ENCODE measurements around the gene ERFL. TPM values are rescaled to one million over a fixed set of nuclear protein-coding genes. Genes with fewer than 3 reads are reported as not detected.
"Not testable (repeated sequence)": the region's sequence is repeated elsewhere in the genome, so short reads cannot be mapped to it uniquely, and the experiment has no call there.

Gene ERFL
- polyA plus RNA-seq, 12 donors: 0.08 to 0.18 (median 0.11) TPM; not detected in 4

GRCh38 chr19:41914424-41914834 lies 13.8 kb downstream of the ERFL start:
- DNase-seq: not testable (repeated sequence)

DNA sequence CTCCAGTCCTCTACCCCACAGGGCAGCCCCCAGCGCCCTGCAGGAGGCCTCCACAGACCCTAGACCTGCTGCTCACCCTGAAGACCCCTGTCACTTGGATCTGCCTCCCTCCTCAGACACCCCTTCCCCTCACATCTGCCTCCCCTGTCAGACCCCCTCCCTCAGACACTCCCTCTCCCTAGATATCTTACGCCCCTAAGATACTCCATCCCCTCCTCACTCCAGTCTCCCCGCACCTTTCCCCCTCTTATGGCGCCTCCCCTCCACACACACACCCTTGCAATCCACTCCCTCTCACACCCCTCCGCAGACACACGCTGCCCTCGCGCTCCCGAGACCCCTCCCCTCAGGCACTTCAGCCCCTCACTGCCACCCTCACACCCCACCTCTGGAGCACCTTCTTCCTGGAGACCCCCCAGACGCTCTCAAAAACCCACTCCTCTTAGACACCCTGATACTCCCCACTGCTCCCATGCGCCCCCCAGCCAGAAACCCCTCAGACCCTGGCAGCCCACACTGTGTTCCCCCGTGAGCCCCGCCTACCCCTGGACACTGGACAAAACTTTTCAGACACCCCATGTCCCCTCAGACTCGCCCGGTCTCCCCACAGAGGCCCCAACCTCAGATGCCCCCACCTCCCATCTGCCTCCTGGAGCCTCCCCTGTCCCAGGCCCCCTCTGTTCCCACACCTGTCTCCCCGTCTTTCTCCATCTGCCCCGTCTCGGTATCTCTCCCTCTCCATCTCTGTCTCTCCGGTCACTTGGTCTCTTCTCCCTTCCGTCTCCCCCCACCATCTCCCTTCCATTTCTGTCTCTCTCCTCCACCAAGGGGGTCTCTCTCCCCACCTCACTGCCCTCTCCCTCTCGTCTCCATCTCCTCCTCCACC lies 14.5 kb downstream of the ERFL start:
- no peak for DNase-seq

- no peak for DNase-seq
These were observed 15.2 kb downstream of the ERFL start for GRCh38 chr19:41912899-41913537.

GRCh38 chr19:41911889-41912731 lies 16.1 kb downstream of the ERFL start:
- no peak for DNase-seq

- DNase-seq: no peak
These were observed 17.0 kb downstream of the ERFL start for GRCh38 chr19:41910992-41911888.

GRCh38 chr19:41910240-41910991 lies 17.8 kb downstream of the ERFL start:
- no peak for DNase-seq

- no peak for DNase-seq
These were observed 18.5 kb downstream of the ERFL start for GRCh38 chr19:41909706-41910105.

DNA sequence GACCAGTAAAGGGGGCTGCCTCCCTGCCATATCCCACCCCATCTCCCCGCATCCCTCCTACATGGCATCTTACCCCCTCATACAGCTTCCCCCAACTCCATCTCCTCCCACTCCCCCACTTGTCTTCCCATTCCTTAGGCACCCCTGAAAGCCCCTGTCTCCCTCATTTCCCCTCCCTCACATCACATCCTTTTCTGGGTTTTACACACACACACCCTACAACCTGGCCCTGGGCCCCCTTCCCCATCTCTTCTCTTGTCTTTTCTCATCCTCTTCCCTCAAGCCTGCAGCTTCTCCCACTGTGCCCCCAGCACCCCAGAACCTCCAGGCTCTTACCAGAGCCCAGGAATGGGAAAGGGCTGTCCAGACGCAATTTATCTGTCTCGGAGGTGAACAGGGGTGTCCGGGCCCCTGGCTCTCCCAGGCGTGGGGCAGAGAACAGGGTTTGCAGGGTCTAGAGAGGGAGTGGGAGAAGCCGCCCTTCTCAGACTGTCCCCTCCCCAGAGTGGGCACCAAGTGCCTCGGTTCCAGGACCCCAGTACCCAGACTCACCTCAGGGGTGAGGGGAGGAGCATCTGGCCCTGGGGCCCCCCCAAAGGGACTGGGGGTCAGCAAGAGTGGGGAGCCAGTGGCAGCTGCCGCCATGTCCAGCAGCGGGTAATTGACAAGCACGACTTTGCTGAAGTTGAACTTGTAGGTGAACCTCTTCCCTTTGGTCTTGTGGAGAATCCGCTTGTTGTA lies 19.4 kb downstream of the ERFL start:
- no peak for DNase-seq

DNA sequence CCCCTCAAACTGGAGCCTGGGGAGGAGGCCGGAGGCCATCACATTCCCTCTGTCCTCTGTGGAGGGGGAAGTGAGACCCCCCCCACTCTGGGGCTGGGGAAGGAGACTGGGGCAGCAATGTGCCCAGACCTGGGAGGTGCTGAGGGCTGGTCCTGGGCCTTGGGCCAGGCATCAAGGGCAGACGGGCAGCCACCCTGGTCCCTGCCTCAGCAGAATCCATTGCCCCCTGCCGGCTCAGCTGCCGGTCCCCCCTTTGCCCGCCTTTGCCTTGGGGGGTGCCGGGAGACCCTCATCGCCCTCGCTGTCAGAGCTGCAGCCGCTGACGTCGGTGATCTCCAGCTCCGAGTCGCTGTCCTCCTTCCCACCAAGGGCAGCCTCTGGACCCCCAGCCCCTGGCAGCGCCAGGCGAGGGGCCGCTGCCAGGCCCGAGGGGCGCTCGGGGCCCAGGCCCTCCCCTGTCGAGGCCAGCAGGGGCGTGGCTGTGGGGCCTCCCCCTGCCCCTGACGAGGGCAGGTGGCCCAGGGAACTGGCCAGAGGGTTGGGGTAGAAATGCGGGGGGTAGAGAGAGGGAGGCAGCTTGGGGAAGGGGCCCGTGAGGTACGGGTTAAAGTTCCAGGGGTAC lies 20.1 kb downstream of the ERFL start:
- DNase-seq: no peak

- no peak for DNase-seq
These were observed 21.2 kb downstream of the ERFL start for GRCh38 chr19:41906916-41907680.

DNA sequence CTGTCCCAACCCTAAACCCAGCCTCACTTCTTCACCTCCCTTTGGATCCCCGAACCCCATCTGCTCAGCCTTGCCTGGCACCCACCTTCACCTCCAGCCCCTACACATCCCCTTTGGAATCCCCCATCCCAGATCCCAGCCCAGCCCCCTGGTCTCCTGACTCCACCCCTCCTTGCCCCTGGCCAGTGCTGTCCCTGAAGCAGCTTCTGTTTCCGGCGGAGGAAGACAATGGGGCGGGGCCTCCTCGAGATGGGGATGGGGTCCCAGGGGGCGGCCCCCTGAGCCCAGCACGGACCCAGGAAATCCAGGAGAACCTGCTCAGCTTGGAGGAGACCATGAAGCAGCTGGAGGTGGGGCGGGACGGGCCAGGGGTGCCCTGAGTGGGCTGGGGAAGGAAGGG lies 22.0 kb downstream of the ERFL start:
- no peak for DNase-seq

DNA sequence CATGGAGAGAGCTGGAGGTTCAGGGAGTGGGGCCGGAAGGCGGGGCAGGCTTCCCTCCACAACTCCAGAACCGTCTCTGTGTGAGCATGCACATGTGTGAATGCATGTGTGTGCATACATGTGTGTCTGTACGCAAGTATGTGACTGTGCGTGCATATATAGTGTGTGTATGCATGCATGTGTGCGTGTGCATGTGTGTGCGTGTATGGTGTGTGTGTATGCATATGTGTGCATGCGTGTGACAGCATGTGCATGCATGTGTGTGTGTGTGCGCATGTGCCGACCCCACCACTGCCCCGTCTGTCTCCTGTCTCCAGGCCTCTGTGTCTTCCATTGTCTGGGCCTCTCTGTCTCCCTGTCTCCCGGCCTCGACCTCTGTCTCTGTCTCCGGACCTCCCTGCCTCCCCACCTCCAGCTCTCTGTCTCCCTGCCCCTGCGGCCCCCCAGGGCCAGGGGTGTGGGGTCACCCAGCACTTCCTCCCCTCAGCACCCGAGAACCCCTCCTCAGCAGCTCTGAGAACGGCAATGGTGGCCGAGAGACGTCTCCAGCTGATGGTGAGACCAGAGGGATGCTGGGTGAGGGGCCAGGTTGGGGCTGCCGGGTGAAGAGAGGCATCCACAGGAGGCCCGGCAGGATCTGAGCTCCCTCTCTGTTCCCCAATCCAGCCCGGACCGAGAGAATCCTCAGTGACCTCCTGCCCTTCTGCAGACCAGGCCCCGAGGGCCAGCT lies 22.8 kb downstream of the ERFL start:
- DNase-seq: no peak

DNA sequence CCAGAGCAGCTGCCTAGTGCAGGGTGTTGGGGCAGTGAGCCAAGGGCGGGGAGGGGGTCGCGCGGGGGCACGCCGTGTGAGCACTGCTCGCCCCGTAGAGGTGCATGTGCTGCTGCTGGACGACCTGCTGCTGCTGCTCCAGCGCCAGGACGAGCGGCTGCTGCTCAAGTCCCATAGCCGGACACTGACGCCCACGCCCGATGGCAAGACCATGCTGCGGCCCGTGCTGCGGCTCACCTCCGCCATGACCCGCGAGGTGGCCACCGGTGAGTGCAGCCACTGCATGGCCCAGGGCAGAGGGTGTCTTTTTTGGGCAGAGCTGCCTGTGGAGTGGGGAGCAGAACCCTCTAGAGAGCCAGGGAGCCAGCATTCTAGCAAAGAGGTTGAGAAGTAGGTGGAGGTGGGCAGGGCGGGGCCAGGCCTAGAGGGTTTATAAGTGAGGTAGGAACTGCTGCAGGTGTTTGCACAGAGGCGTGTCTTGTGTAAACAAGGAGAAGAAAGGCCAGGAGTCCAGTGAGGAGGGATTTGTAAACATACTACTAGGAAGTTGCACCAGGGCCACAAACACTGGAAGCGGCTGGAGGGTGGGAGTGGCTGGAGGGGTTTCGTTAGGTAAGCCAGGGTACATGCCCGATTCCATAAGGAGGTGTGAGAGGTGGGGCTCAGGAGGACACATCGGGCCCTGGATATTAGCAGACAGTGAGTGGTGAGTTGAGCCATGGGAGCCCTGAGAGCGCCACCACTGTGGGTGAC lies 24.0 kb downstream of the ERFL start:
- DNase-seq: no peak

DNA sequence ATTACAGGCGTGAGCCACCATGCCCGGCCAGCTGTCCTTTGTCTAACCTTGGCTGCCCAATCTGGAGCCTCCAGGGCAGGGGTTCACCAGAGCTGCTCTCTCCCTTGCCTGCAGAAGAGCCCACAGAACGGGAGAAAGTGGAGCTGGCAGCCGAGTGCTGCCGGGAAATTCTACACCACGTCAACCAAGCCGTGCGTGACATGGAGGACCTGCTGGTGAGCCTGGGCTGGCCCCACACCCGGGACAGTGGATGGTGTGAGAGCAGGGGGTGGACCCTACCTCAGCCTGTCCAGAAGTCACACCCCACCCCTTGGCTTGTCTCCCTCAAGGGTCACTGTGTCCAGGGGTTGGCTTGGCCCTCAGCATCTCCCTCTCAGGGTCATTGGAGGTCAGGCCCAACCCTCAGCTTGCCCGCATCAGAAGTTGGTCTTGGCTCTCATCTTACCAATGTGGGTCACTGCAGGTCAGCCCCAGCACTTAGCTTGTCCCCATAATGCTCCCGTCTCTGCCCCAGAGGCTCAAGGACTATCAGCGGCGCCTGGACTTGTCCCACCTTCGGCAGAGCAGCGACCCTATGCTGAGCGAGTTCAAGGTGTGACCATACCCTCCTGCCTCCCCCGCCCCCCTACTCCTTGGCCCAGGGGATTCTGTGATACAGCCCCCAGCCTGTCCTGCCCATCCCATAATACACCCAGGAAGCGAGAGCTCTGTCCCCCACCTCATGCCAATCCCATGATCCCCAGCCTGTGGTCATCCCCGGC lies 24.9 kb downstream of the ERFL start:
- no peak for DNase-seq

DNA sequence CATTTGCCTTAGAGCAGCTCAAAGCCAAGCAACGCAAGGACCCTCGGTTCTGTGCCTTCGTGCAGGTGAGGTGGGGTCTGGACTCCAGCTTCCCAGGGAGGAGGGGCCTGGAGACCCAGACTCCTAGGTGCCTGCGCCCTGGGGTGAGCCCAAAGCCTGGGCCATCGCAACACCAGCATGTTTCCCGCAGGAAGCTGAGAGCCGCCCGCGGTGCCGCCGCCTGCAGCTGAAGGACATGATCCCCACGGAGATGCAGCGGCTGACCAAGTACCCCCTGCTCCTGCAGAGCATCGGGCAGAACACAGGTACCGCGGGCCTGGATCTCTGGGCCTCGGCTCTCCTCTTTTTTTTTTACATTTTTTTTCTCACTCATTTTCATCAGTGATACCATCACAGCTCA lies 25.7 kb downstream of the ERFL start:
- no peak for DNase-seq

- DNase-seq: no peak
These were observed 26.4 kb downstream of the ERFL start for GRCh38 chr19:41901707-41902360.

Measured in muscle of arm (tissue), 12 donors.